Stimulated activated CD4-positive, alpha-beta T cell treated with anti-CD3 and anti-CD28 coated beads, Interleukin-15, amount 100 ng/mL, for 1 hour (primary cell): ENCODE results near the gene NPR3.

Experiments used
- DNase-seq, 2 donors: peaks; one replicate each; pipeline ENCODE4 v3.0.0-alpha.2; 2020; ENCODE audit warnings: low read depth in 1 of 2, low spot score in 1 of 2

NPR3 gene

GRCh38 chr5:32805971-32806638 is 95.0 kb downstream of the NPR3 start:
- no peak for DNase-seq

- DNase-seq, result no peak
Measured at GRCh38 chr5:32808783-32809182, 97.7 kb downstream of the NPR3 start.

- DNase-seq, result no peak
Measured at GRCh38 chr5:32810804-32811203, 99.7 kb downstream of the NPR3 start.

GRCh38 chr5:32812399-32812798 is 101.3 kb downstream of the NPR3 start:
- no peak for DNase-seq

- DNase-seq, result no peak
Measured at GRCh38 chr5:32814141-32814540, 103.0 kb downstream of the NPR3 start.

GRCh38 chr5:32814620-32815019 is 103.5 kb downstream of the NPR3 start:
- DNase-seq, result no peak

GRCh38 chr5:32827981-32828380 is 116.9 kb downstream of the NPR3 start:
- no peak for DNase-seq

- no peak for DNase-seq
Measured at GRCh38 chr5:32828492-32828891, 117.4 kb downstream of the NPR3 start.

GRCh38 chr5:32831624-32832023 is 120.5 kb downstream of the NPR3 start:
- DNase-seq, result no peak

- no peak for DNase-seq
Measured at GRCh38 chr5:32833127-32833526, 122.0 kb downstream of the NPR3 start.

- no peak for DNase-seq
Measured at GRCh38 chr5:32833663-32834062, 122.5 kb downstream of the NPR3 start.

GRCh38 chr5:32834251-32834650 is 123.1 kb downstream of the NPR3 start:
- no peak for DNase-seq

- no peak for DNase-seq
Measured at GRCh38 chr5:32836176-32836575, 125.1 kb downstream of the NPR3 start.

- no peak for DNase-seq
Measured at GRCh38 chr5:32837211-32837610, 126.1 kb downstream of the NPR3 start.

GRCh38 chr5:32839106-32839505 is 128.0 kb downstream of the NPR3 start:
- no peak for DNase-seq

GRCh38 chr5:32840606-32841005 is 129.5 kb downstream of the NPR3 start:
- no peak for DNase-seq
